ENCODE measurements around the gene SH2D7. TPM values are rescaled to one million over a fixed set of nuclear protein-coding genes. Genes with fewer than 3 reads are reported as not detected.
A peak's percentile ranks its signal among the peaks of the same experiment; 100 is the strongest.

The SH2D7 gene
- total RNA-seq, 1 donor from 2014 or later, result not detected

DNA sequence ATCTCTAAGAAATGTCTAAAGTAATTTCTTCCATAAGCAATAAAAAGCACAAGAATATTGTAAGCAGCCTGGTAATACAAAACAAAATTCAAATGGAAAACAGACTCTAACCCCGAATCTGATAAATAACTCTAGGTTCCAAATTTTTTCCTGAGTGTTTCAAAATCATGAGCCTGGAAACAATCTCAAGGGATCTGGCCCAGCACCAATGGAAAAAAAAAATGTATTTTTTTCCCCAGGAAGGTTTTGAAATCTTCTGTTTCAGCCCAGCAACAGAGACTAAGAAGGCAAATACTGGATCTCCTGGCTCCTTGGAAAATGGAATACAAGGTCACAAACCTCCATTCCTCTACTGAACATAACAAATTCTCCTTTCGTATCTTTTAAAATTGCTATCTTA lies 27.8 kb upstream of the SH2D7 start:
- Mint-ChIP-seq H3K27ac (ENCODE audit: unreplicated experiment) (no peak overlapping the region), H3K9me3 (ENCODE audit: unreplicated experiment) (no peaks in the 10 kb centered on the region), H3K27me3 (ENCODE audit: unreplicated experiment) (no peaks in the 10 kb centered on the region), H3K4me3 (ENCODE audit: unreplicated experiment) (no peak overlapping the region), H3K36me3 (ENCODE audit: unreplicated experiment) (no peaks in the 10 kb centered on the region), H3K4me1 (ENCODE audit: unreplicated experiment) (peaks cover 14% of the 10 kb centered on the region)
- TF ChIP-seq, protein P1, sequence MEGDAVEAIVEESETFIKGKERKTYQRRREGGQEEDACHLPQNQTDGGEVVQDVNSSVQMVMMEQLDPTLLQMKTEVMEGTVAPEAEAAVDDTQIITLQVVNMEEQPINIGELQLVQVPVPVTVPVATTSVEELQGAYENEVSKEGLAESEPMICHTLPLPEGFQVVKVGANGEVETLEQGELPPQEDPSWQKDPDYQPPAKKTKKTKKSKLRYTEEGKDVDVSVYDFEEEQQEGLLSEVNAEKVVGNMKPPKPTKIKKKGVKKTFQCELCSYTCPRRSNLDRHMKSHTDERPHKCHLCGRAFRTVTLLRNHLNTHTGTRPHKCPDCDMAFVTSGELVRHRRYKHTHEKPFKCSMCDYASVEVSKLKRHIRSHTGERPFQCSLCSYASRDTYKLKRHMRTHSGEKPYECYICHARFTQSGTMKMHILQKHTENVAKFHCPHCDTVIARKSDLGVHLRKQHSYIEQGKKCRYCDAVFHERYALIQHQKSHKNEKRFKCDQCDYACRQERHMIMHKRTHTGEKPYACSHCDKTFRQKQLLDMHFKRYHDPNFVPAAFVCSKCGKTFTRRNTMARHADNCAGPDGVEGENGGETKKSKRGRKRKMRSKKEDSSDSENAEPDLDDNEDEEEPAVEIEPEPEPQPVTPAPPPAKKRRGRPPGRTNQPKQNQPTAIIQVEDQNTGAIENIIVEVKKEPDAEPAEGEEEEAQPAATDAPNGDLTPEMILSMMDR (IDR thresholded peaks at IDR 0.05), result no peak
- no peak for DNase-seq (ENCODE audit: extremely low spot score, unreplicated experiment)

DNA sequence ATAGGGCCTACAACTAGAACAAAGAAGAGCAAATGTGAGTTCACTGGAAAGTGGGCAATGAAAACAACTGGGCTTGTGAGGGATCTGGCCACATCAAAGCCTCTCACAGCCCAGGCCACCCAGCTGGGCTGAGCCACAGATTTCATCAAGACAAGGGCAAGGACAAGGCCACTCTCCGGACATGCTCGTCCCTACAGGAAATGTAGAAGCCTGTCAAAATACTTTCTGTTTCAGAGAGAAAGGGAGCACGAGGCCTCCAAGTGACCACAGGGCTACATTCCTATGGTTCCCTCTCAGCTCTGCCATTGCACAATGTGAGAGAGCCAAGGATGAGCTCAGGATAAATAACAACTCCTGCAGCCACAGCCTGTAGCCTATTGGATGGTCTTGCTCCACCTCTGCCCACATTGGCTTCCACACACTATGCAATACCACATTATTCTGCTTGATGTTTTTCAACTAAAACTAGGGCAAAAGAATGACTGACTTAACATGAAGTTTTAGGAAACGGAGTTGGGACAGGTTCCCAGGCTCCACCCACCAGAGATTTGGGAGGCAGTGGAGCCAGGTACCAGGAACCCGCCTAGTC lies 27.0 kb upstream of the SH2D7 start:
- peak overlapping the region; percentile 46 for H3K4me3 Mint-ChIP-seq (ENCODE audit: unreplicated experiment)
- TF ChIP-seq, protein P1 (IDR thresholded peaks at IDR 0.05), result no peak
- no peaks in the 10 kb centered on the region for H3K9me3 Mint-ChIP-seq (ENCODE audit: unreplicated experiment)
- no peak overlapping the region for H3K27ac Mint-ChIP-seq (ENCODE audit: unreplicated experiment)
- peaks cover 11% of the 10 kb centered on the region for H3K4me1 Mint-ChIP-seq (ENCODE audit: unreplicated experiment)
- H3K36me3 Mint-ChIP-seq (ENCODE audit: unreplicated experiment), result no peaks in the 10 kb centered on the region
- peak; percentile 87 for DNase-seq (ENCODE audit: extremely low spot score, unreplicated experiment)
- H3K27me3 Mint-ChIP-seq (ENCODE audit: unreplicated experiment), result no peaks in the 10 kb centered on the region

DNA sequence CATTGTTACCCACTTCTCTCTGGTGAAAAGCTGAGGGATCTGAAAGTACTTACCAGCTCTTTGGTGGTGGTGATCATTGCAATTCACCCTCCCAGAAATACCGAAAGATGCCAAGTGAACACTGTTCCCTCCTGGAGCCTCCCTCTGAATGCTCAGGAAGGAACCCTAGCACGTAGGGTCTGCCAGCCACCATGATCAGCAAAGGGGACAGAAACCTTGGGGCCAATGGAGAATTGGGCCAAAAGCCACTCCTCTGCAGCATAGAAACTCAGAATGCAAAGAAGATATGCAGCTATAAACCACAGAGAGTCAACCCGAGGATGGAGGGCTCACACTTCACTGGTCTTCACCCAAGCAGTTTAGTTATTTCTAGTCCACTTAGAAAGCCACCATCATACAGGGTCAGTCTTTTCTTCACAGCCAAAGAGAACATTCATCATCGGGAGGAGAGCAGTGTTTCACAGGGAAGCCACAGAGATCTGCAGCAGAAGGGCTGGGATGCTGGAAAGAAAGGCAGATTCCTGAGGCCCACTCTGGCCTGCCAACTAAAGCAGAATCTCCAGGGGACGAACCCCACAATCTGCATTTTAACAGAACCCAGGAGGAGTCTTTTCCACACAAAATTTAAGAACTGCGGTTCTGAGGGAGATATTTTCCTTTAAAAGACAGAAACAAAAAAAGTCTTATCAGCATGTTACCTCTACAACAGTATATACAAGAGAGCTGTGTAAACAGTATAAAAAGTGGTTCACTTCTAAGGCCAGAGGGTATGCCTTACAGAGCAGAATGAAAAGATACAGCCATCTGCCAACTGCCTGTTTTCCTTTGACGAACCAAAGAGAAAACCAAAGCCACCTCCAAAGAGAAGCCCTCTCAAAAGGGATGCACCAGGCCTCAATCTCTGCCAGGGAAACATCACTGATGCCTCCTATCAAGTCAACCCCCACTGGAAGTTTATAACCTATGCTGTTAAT lies 26.1 kb upstream of the SH2D7 start:
- peak overlapping the region; percentile 46 for H3K4me3 Mint-ChIP-seq (ENCODE audit: unreplicated experiment)
- H3K9me3 Mint-ChIP-seq (ENCODE audit: unreplicated experiment), result no peaks in the 10 kb centered on the region
- H3K27ac Mint-ChIP-seq (ENCODE audit: unreplicated experiment), result no peak overlapping the region
- TF ChIP-seq, protein P1 (IDR thresholded peaks at IDR 0.05), result no peak
- DNase-seq (ENCODE audit: extremely low spot score, unreplicated experiment), result no peak
- no peaks in the 10 kb centered on the region for H3K36me3 Mint-ChIP-seq (ENCODE audit: unreplicated experiment)
- peaks cover 14% of the 10 kb centered on the region for H3K4me1 Mint-ChIP-seq (ENCODE audit: unreplicated experiment)
- H3K27me3 Mint-ChIP-seq (ENCODE audit: unreplicated experiment), result no peaks in the 10 kb centered on the region

DNA sequence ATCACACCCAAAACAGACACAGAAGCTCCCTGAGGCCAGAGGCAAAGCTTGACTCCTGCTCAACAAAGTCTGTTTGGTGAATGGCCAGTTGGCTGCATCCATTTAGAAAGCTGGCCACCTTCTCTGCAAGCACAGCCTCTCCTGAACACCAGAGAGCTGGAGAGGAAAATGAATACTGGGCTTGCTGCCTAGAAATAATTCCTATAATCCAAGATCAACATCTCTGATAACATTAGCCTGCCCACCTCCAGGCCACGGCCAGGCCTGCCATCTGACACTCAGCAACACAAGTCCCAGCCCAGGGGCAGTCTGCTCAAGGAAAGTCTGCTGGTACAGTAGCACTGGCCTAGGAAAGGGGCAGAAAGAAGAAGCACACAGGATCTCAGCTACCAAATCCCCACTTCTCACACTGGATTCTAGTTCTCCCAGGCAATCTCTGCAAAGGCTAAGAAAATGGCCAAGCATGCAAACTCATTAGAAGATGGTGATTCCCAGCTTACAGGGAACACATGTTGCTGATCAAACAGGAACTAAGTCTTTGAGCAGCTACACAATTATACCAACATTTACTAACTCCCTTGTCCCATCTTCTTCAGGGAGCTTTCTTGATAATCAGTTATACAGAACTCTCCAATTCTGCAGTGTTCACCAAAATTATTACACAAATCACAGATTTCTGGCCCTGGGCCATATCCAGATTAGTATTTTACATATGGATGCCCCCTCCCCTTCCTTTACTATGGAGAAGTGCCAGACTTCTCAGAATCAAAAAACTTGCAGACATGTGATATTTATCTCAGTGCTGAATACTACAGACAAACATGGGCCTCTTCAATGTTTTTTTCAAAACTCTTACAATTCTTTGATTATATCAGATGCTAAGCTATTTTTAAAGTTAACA lies 24.8 kb upstream of the SH2D7 start:
- no peak for DNase-seq (ENCODE audit: extremely low spot score, unreplicated experiment)
- H3K9me3 Mint-ChIP-seq (ENCODE audit: unreplicated experiment), result no peaks in the 10 kb centered on the region
- no peaks in the 10 kb centered on the region for H3K27me3 Mint-ChIP-seq (ENCODE audit: unreplicated experiment)
- H3K36me3 Mint-ChIP-seq (ENCODE audit: unreplicated experiment), result no peaks in the 10 kb centered on the region
- H3K4me1 Mint-ChIP-seq (ENCODE audit: unreplicated experiment), result peaks cover 18% of the 10 kb centered on the region
- TF ChIP-seq, protein P1 (IDR thresholded peaks at IDR 0.05), result no peak
- H3K4me3 Mint-ChIP-seq (ENCODE audit: unreplicated experiment), result peak overlapping the region; percentile 24
- H3K27ac Mint-ChIP-seq (ENCODE audit: unreplicated experiment), result no peak overlapping the region

Measured in osteocyte (in vitro differentiated cells).